K562 (cell line): ENCODE results near the gene ATXN7L1. TPM values are rescaled to one million over a fixed set of nuclear protein-coding genes. Genes with fewer than 3 reads are reported as not detected.

Source experiments
- C11orf30 ChIP-seq: fragments of 450-650 bp; IDR thresholded peaks from 2 replicates; pipeline ENCODE4 v1.6.1; 2016; ENCODE audit warnings: low read depth, mild to moderate bottlenecking
- EHMT2 ChIP-seq: fragments of 450-650 bp; IDR thresholded peaks from 2 replicates; pipeline ENCODE4 v1.6.1; 2018; ENCODE audit warnings: antibody characterized with exemption
- FOXJ2 ChIP-seq: fragments of 200-800 bp; sonication (Bioruptor generic); IDR thresholded peaks from 2 replicates; pipeline ENCODE4 v1.6.1; 2016; ENCODE audit warnings: missing genetic modification characterization, missing compliant biosample characterization
- MIER1 ChIP-seq: fragments of 450-650 bp; IDR thresholded peaks from 2 replicates; pipeline ENCODE4 v1.6.1; 2016; ENCODE audit warnings: antibody characterized with exemption, mild to moderate bottlenecking, low read depth
- ZNF41 ChIP-seq: fragments of 250-450 bp; sonication (Bioruptor Pico); conservative IDR thresholded peaks from 2 replicates; pipeline ENCODE4 v1.4.0; 2020; ENCODE audit warnings: mild to moderate bottlenecking
- ZSCAN32 ChIP-seq: fragments of 450-650 bp; formaldehyde crosslinking; IDR thresholded peaks from 2 replicates; pipeline ENCODE4 v1.4.0; 2020; ENCODE audit warnings: mild to moderate bottlenecking, moderate library complexity
- polyA plus RNA-seq, 8 experiments: library from polyadenylated mRNA; depleted of rRNA in 4 of 8; stranded (reverse) in 5 of 8; unstranded in 3 of 8; fragments of >200 nt; fragmentation: Nextera tagmentation in 2 of 8; fragmentation: Illumina TruSeq in 1 of 8; extraction: Ambion mirVana in 2 of 8; extraction: Trizol in 1 of 8; gene quantifications; 2 replicates each; pipeline versions ENCODE4 v1.2.1 to v1.2.3, GENCODE V29; 2011 to 2014; ENCODE audit warnings: inconsistent platforms in 1 of 8, missing spikeins in 1 of 8
- total RNA-seq, 7 experiments: library from RNA; depleted of rRNA in 6 of 7; stranded (reverse); fragments of >200 nt in 6 of 7; fragmentation: Illumina TruSeq in 2 of 7; extraction: Trizol in 2 of 7; gene quantifications; 2 replicates each; pipeline versions ENCODE4 v1.2.1 to v1.2.3, GENCODE V29; 2011 to 2021; ENCODE audit warnings: low replicate concordance in 1 of 7
- TF ChIP-seq, protein P1 (sequence below): sonication (generic); formaldehyde crosslinking; IDR thresholded peaks from 2 replicates; pipeline ENCODE4 v1.8.1; 2022; ENCODE audit warnings: missing genetic modification reagents
- TF ChIP-seq, protein P2 (sequence below): fragments of 450-650 bp; formaldehyde crosslinking; IDR thresholded peaks from 2 replicates; pipeline ENCODE4 v1.4.0; 2022; ENCODE audit warnings: mild to moderate bottlenecking, moderate library complexity
- TF ChIP-seq, protein P3 (sequence below): fragments of 450-650 bp; IDR thresholded peaks from 2 replicates; pipeline ENCODE4 v1.6.1; 2018; ENCODE audit warnings: mild to moderate bottlenecking, low read depth; ENCODE audit not compliant: partially characterized antibody
- TF ChIP-seq, protein P4 (sequence below): sonication (generic); formaldehyde crosslinking; IDR thresholded peaks from 2 replicates; pipeline ENCODE4 v1.9.0; 2022; ENCODE audit warnings: mild to moderate bottlenecking, missing genetic modification reagents
- TF ChIP-seq, protein P5 (sequence below), 2 experiments: fragments of 450-650 bp; formaldehyde crosslinking in 1 of 2; IDR thresholded peaks; 2 replicates each; pipeline versions ENCODE4 v1.4.0 to v1.6.1; 2014 to 2020; ENCODE audit warnings: mild to moderate bottlenecking in 2 of 2, borderline replicate concordance in 1 of 2, low read depth in 1 of 2

ATXN7L1 gene
- total and polyA plus RNA-seq, 9 of the 15 experiments (the other 6 are each of a cell fraction or from before 2014, with no cell fraction given) = 6.6 to 13.7 (median 10.7) TPM

DNA sequence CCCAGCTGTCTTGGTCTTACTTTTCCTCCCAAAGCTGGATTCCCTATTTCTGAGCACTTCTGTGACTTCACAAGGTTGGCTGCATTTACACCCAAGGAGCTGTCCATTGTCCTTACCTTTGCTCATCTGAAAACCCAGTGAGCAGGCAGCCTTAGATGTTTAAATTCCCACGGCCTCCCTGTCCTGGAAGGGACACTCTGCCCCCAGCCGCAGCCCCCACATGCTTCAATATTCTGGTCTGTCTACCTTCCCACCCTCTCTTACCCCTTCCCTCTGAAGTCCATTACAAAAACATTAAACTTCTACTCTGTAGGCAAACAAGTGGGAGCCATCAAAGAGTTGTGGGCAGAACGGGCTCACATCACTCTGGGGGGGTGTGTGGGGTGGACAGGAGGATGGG, 221.3 kb downstream of the ATXN7L1 start (continued):
- TF ChIP-seq MIER1 (peak; percentile 94), C11orf30 (no peak), ZNF41 (CRISPR knock-in tag) (no peak), EHMT2 (peak; percentile 98), ZSCAN32 (CRISPR knock-in tag) (no peak), FOXJ2 (tag) (no peak)
- TF ChIP-seq, protein P1, sequence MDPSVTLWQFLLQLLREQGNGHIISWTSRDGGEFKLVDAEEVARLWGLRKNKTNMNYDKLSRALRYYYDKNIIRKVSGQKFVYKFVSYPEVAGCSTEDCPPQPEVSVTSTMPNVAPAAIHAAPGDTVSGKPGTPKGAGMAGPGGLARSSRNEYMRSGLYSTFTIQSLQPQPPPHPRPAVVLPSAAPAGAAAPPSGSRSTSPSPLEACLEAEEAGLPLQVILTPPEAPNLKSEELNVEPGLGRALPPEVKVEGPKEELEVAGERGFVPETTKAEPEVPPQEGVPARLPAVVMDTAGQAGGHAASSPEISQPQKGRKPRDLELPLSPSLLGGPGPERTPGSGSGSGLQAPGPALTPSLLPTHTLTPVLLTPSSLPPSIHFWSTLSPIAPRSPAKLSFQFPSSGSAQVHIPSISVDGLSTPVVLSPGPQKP (CRISPR knock-in tag) = no peak
- TF ChIP-seq, protein P2, sequence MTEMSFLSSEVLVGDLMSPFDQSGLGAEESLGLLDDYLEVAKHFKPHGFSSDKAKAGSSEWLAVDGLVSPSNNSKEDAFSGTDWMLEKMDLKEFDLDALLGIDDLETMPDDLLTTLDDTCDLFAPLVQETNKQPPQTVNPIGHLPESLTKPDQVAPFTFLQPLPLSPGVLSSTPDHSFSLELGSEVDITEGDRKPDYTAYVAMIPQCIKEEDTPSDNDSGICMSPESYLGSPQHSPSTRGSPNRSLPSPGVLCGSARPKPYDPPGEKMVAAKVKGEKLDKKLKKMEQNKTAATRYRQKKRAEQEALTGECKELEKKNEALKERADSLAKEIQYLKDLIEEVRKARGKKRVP (CRISPR knock-in tag) = no peak
- TF ChIP-seq, protein P3, sequence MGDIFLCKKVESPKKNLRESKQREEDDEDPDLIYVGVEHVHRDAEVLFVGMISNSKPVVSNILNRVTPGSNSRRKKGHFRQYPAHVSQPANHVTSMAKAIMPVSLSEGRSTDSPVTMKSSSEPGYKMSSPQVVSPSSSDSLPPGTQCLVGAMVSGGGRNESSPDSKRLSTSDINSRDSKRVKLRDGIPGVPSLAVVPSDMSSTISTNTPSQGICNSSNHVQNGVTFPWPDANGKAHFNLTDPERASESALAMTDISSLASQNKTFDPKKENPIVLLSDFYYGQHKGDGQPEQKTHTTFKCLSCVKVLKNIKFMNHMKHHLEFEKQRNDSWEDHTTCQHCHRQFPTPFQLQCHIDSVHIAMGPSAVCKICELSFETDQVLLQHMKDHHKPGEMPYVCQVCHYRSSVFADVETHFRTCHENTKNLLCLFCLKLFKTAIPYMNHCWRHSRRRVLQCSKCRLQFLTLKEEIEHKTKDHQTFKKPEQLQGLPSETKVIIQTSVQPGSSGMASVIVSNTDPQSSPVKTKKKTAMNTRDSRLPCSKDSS = no peak
- TF ChIP-seq, protein P4, sequence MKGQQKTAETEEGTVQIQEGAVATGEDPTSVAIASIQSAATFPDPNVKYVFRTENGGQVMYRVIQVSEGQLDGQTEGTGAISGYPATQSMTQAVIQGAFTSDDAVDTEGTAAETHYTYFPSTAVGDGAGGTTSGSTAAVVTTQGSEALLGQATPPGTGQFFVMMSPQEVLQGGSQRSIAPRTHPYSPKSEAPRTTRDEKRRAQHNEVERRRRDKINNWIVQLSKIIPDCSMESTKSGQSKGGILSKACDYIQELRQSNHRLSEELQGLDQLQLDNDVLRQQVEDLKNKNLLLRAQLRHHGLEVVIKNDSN (CRISPR knock-in tag) = no peak
- TF ChIP-seq, protein P5, sequence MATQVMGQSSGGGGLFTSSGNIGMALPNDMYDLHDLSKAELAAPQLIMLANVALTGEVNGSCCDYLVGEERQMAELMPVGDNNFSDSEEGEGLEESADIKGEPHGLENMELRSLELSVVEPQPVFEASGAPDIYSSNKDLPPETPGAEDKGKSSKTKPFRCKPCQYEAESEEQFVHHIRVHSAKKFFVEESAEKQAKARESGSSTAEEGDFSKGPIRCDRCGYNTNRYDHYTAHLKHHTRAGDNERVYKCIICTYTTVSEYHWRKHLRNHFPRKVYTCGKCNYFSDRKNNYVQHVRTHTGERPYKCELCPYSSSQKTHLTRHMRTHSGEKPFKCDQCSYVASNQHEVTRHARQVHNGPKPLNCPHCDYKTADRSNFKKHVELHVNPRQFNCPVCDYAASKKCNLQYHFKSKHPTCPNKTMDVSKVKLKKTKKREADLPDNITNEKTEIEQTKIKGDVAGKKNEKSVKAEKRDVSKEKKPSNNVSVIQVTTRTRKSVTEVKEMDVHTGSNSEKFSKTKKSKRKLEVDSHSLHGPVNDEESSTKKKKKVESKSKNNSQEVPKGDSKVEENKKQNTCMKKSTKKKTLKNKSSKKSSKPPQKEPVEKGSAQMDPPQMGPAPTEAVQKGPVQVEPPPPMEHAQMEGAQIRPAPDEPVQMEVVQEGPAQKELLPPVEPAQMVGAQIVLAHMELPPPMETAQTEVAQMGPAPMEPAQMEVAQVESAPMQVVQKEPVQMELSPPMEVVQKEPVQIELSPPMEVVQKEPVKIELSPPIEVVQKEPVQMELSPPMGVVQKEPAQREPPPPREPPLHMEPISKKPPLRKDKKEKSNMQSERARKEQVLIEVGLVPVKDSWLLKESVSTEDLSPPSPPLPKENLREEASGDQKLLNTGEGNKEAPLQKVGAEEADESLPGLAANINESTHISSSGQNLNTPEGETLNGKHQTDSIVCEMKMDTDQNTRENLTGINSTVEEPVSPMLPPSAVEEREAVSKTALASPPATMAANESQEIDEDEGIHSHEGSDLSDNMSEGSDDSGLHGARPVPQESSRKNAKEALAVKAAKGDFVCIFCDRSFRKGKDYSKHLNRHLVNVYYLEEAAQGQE (IDR thresholded peaks at IDR 0.05; ENCODE audit: borderline replicate concordance) = peak; percentile 98
- TF ChIP-seq, protein P5 (CRISPR knock-in tag; IDR thresholded peaks at IDR 0.05; ENCODE audit: low read depth) = peak; percentile 89
